RWPE2 (cell line): ENCODE data around the gene PSMD2.

Source experiments
- ATAC-seq: fragments of 200-7000 bp; cut with Tn5 transposase; 3 replicates; pipeline ENCODE4 v1.9.1; 2021; ENCODE audit warnings: low read depth
- DNase-seq: peaks from one replicate; pipeline ENCODE4 v3.0.0-alpha.2; 2020; ENCODE audit warnings: low spot score
- H3K27ac ChIP-seq: fragments of 450-650 bp; 2 replicates; pipeline ENCODE4 v1.5.1; 2017; ENCODE audit warnings: mild to moderate bottlenecking; ENCODE audit not compliant: poor library complexity, severe bottlenecking
- H3K27me3 ChIP-seq: fragments of 250-450 bp; sonication (Bioruptor Pico); 2 replicates; pipeline ENCODE4 v1.5.1; 2021; ENCODE audit warnings: mild to moderate bottlenecking, moderate library complexity; ENCODE audit not compliant: insufficient read depth, poor library complexity, severe bottlenecking
- H3K36me3 ChIP-seq: fragments of 250-450 bp; sonication (Bioruptor Pico); 2 replicates; pipeline ENCODE4 v1.5.1; 2020; ENCODE audit warnings: low read depth, mild to moderate bottlenecking, moderate library complexity
- H3K4me1 ChIP-seq: fragments of 250-450 bp; sonication (Bioruptor Pico); 2 replicates; pipeline ENCODE4 v1.5.1; 2021; ENCODE audit warnings: mild to moderate bottlenecking, moderate library complexity; ENCODE audit not compliant: insufficient read depth, poor library complexity, severe bottlenecking
- H3K4me3 ChIP-seq: fragments of 250-450 bp; sonication (Bioruptor Pico); 2 replicates; pipeline ENCODE4 v1.5.1; 2021; ENCODE audit warnings: mild to moderate bottlenecking, moderate library complexity; ENCODE audit not compliant: severe bottlenecking
- H3K9me3 ChIP-seq: fragments of 250-450 bp; sonication (Bioruptor Pico); 2 replicates; pipeline ENCODE4 v1.5.1; 2021; ENCODE audit warnings: mild to moderate bottlenecking, moderate library complexity; ENCODE audit not compliant: severe bottlenecking
- CTCF ChIP-seq: fragments of 450-650 bp; IDR thresholded peaks from one replicate; pipeline ENCODE4 v1.5.1; 2017; ENCODE audit warnings: mild to moderate bottlenecking, moderate library complexity; ENCODE audit not compliant: poor library complexity, severe bottlenecking

Gene PSMD2

DNA sequence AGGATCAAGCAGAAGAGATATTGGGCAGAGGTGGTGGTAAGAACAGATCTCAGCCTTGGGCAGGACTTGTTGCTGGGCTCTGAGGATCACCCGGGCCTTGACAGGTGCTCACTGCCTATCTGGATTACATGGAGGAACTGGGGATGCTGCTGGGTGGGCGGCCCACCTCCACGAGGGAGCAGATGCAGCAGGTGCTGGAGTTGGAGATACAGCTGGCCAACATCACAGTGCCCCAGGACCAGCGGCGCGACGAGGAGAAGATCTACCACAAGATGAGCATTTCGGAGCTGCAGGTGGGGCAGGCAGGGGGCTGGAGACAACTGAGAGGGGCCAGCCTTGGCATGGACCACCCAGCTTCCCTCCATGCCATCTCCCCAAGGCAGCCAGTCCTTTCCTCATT lies 15.4 kb upstream of the PSMD2 start:
- H3K27me3 ChIP-seq: no peaks in the 10 kb centered on the region
- H3K27ac ChIP-seq: no peak overlapping the region
- H3K4me1 ChIP-seq: no peaks in the 10 kb centered on the region
- no peak for TF ChIP-seq CTCF
- DNase-seq (no peak), ATAC-seq (no peak)
- H3K4me3 ChIP-seq: no peak overlapping the region
- H3K36me3 ChIP-seq: no peaks in the 10 kb centered on the region
- no peaks in the 10 kb centered on the region for H3K9me3 ChIP-seq

DNA sequence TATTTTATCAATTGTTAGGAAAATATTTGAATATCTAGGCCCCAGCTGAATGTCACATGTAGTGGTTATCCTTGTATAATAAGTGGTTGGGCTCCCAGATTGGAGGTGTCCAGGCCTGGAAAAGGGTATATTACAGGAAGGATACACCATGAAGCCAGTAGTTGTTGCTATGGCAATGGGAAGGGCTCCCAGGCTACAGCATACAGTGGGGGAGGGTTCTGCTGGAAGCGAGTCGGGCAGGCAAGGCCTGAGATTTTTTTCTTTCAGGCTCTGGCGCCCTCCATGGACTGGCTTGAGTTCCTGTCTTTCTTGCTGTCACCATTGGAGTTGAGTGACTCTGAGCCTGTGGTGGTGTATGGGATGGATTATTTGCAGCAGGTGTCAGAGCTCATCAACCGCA lies 14.3 kb upstream of the PSMD2 start:
- Histone ChIP-seq H3K27me3 (no peaks in the 10 kb centered on the region), H3K9me3 (no peaks in the 10 kb centered on the region), H3K27ac (no peak overlapping the region), H3K4me1 (no peaks in the 10 kb centered on the region), H3K4me3 (no peak overlapping the region), H3K36me3 (no peaks in the 10 kb centered on the region)
- peak; percentile 29 for TF ChIP-seq CTCF
- no peak for DNase-seq
- ATAC-seq: peak; percentile 58; the same call in 2 of the 3 replicates

- DNase-seq: no peak
- H3K4me1 ChIP-seq: no peaks in the 10 kb centered on the region
- H3K27me3 ChIP-seq: no peaks in the 10 kb centered on the region
- no peaks in the 10 kb centered on the region for H3K36me3 ChIP-seq
- ATAC-seq: peak; percentile 73
- no peak overlapping the region for H3K27ac ChIP-seq
- H3K4me3 ChIP-seq: no peak overlapping the region
- TF ChIP-seq CTCF: peak; percentile 83
- H3K9me3 ChIP-seq: no peaks in the 10 kb centered on the region
These were observed 9.6 kb upstream of the PSMD2 start for GRCh38 chr3:184289426-184289938.

GRCh38 chr3:184290331-184290730 lies 8.7 kb upstream of the PSMD2 start:
- DNase-seq (no peak), ATAC-seq (no peak)
- H3K27me3 ChIP-seq: no peaks in the 10 kb centered on the region
- no peak for TF ChIP-seq CTCF
- no peaks in the 10 kb centered on the region for H3K9me3 ChIP-seq
- no peaks in the 10 kb centered on the region for H3K4me1 ChIP-seq
- no peak overlapping the region for H3K27ac ChIP-seq
- no peak overlapping the region for H3K4me3 ChIP-seq
- H3K36me3 ChIP-seq: no peaks in the 10 kb centered on the region

GRCh38 chr3:184291044-184291737 lies 7.8 kb upstream of the PSMD2 start:
- Histone ChIP-seq H3K36me3 (no peaks in the 10 kb centered on the region), H3K9me3 (no peaks in the 10 kb centered on the region), H3K27ac (no peak overlapping the region), H3K4me1 (no peaks in the 10 kb centered on the region), H3K4me3 (no peak overlapping the region), H3K27me3 (no peaks in the 10 kb centered on the region)
- no peak for TF ChIP-seq CTCF
- DNase-seq (no peak), ATAC-seq (no peak)
